GM23338 (cell line): ENCODE results near the gene ZBTB18. TPM values are rescaled to one million over a fixed set of nuclear protein-coding genes. Genes with fewer than 3 reads are reported as not detected.

Experiments used
- ATAC-seq: fragments of 200-7000 bp; cut with Tn5 transposase; 3 replicates; pipeline ENCODE4 v1.9.1; 2020
- DNase-seq: peaks from one replicate; pipeline ENCODE4 v3.0.0-alpha.2; 2015; ENCODE audit warnings: low spot score
- H2AFZ ChIP-seq: fragments of 200-600 bp; sonication (generic); 2 replicates; pipeline ENCODE4 v1.8.0; 2016; ENCODE audit warnings: antibody characterized with exemption, mild to moderate bottlenecking, moderate library complexity
- H3F3A ChIP-seq: fragments of 200-600 bp; sonication (generic); replicated peaks from 2 replicates; pipeline ENCODE4 v1.8.0; 2017; ENCODE audit warnings: antibody characterized with exemption, mixed run types, low read depth
- H3K27ac ChIP-seq: fragments of 200-600 bp; sonication (generic); 2 replicates; pipeline ENCODE4 v1.6.1; 2016; ENCODE audit warnings: low read depth
- H3K27me3 ChIP-seq: fragments of 200-600 bp; sonication (generic); 2 replicates; pipeline ENCODE4 v1.8.0; 2016; ENCODE audit warnings: mild to moderate bottlenecking, mixed run types, moderate library complexity; ENCODE audit not compliant: insufficient read depth
- H3K36me3 ChIP-seq: fragments of 200-600 bp; sonication (generic); 2 replicates; pipeline ENCODE4 v1.8.0; 2016; ENCODE audit warnings: mild to moderate bottlenecking; ENCODE audit not compliant: insufficient read depth
- H3K4me1 ChIP-seq: fragments of 200-600 bp; sonication (generic); 2 replicates; pipeline ENCODE4 v1.8.0; 2016; ENCODE audit warnings: mild to moderate bottlenecking, moderate library complexity; ENCODE audit not compliant: insufficient read depth
- H3K4me2 ChIP-seq: fragments of 200-600 bp; sonication (generic); 2 replicates; pipeline ENCODE4 v1.7.1; 2017; ENCODE audit warnings: mixed run types
- H3K4me3 ChIP-seq: fragments of 200-600 bp; sonication (generic); 2 replicates; pipeline ENCODE4 v1.6.1; 2016; ENCODE audit warnings: mixed run types
- H3K79me2 ChIP-seq: fragments of 200-600 bp; sonication (generic); replicated peaks from 2 replicates; pipeline ENCODE4 v1.8.0; 2017; ENCODE audit warnings: mild to moderate bottlenecking; ENCODE audit not compliant: insufficient read depth
- H3K9me2 ChIP-seq: fragments of 200-600 bp; sonication (generic); 2 replicates; pipeline ENCODE4 v1.8.0; 2017; ENCODE audit not compliant: insufficient read depth
- H4K20me1 ChIP-seq: fragments of 200-600 bp; sonication (generic); replicated peaks from 2 replicates; pipeline ENCODE4 v1.8.0; 2017; ENCODE audit warnings: mild to moderate bottlenecking; ENCODE audit not compliant: insufficient read depth
- H3K27ac Mint-ChIP-seq: 2 replicates; pipeline ENCODE4 v1.8.0; 2020; ENCODE audit warnings: inconsistent platforms, mild to moderate bottlenecking, moderate library complexity, mixed read lengths
- H3K27me3 Mint-ChIP-seq: 3 replicates; pipeline ENCODE4 v1.8.0; 2022; ENCODE audit warnings: low read depth, mild to moderate bottlenecking, moderate library complexity, mixed read lengths, inconsistent platforms; ENCODE audit not compliant: insufficient read depth, poor library complexity
- H3K36me3 Mint-ChIP-seq: 3 replicates; pipeline ENCODE4 v1.8.0; 2021; ENCODE audit warnings: low read depth, mild to moderate bottlenecking, inconsistent platforms, moderate library complexity, mixed read lengths
- H3K4me1 Mint-ChIP-seq: 3 replicates; pipeline ENCODE4 v1.8.0; 2020; ENCODE audit warnings: mild to moderate bottlenecking, inconsistent platforms, mixed read lengths
- H3K4me3 Mint-ChIP-seq: 3 replicates; pipeline ENCODE4 v1.8.0; 2021; ENCODE audit warnings: moderate library complexity, mild to moderate bottlenecking, inconsistent platforms, mixed read lengths
- H3K9me3 Mint-ChIP-seq: 3 replicates; pipeline ENCODE4 v1.8.0; 2020; ENCODE audit warnings: moderate library complexity, mild to moderate bottlenecking, inconsistent platforms, mixed read lengths
- CREB1 ChIP-seq: fragments of 250-450 bp; sonication (Bioruptor Pico); IDR thresholded peaks from 2 replicates; pipeline ENCODE4 v1.5.0; 2020; ENCODE audit warnings: low read depth, mild to moderate bottlenecking, moderate library complexity
- CTCF ChIP-seq, 2 experiments: fragments of 200-600 bp in 1 of 2; sonication (generic) in 1 of 2; conservative IDR thresholded peaks; 2 replicates each; pipeline versions ENCODE4 v1.5.1 to v1.6.1; 2016 to 2017; ENCODE audit warnings: antibody characterized with exemption in 2 of 2, low read depth in 2 of 2, mild to moderate bottlenecking in 2 of 2, moderate library complexity in 1 of 2
- EZH2 ChIP-seq: fragments of 200-600 bp; sonication (generic); IDR thresholded peaks from one replicate; pipeline ENCODE4 v1.8.0; 2017; ENCODE audit warnings: antibody characterized with exemption, mild to moderate bottlenecking, low read depth; ENCODE audit not compliant: unreplicated experiment
- EZH2phosphoT487 ChIP-seq: fragments of 200-600 bp; sonication (generic); IDR thresholded peaks from one replicate; pipeline ENCODE4 v1.8.1; 2018; ENCODE audit warnings: antibody characterized with exemption; ENCODE audit not compliant: unreplicated experiment
- JUNB ChIP-seq: IDR thresholded peaks from one replicate; pipeline ENCODE4 v1.6.1; 2016; ENCODE audit warnings: antibody characterized with exemption; ENCODE audit not compliant: unreplicated experiment
- NANOG ChIP-seq: IDR thresholded peaks from 2 replicates; pipeline ENCODE4 v1.6.1; 2016; ENCODE audit warnings: antibody characterized with exemption, borderline replicate concordance
- POLR2AphosphoS5 ChIP-seq: IDR thresholded peaks from 2 replicates; pipeline ENCODE4 v1.6.1; 2016; ENCODE audit warnings: antibody characterized with exemption, low read depth
- STAT1 ChIP-seq: IDR thresholded peaks from one replicate; pipeline ENCODE4 v1.6.1; 2016; ENCODE audit warnings: antibody characterized with exemption; ENCODE audit not compliant: unreplicated experiment
- ZNF114 ChIP-seq: fragments of 250-450 bp; sonication (Bioruptor Pico); IDR thresholded peaks from 2 replicates; pipeline ENCODE4 v1.5.0; 2020; ENCODE audit warnings: mild to moderate bottlenecking, moderate library complexity
- ZNF331 ChIP-seq: fragments of 250-450 bp; sonication (Bioruptor Pico); IDR thresholded peaks from 2 replicates; pipeline ENCODE4 v1.5.0; 2020; ENCODE audit warnings: low read depth, mild to moderate bottlenecking, moderate library complexity
- polyA plus RNA-seq: library from polyadenylated mRNA; unstranded; fragments of >200 nt; fragmentation: Nextera tagmentation; extraction: Ambion mirVana; gene quantifications from 2 replicates; pipeline ENCODE4 v1.2.1, GENCODE V29; 2016
- total RNA-seq: library from RNA; depleted of rRNA; stranded (reverse); fragments of >200 nt; shearing (Covaris generic); gene quantifications from 2 replicates; pipeline ENCODE4 v1.2.3, GENCODE V29; 2014
- TF ChIP-seq, protein P1 (sequence below): IDR thresholded peaks from 2 replicates; pipeline ENCODE4 v1.6.1; 2016; ENCODE audit warnings: antibody characterized with exemption
- TF ChIP-seq, protein P2 (sequence below): fragments of 250-450 bp; sonication (Bioruptor Pico); IDR thresholded peaks from 2 replicates; pipeline ENCODE4 v1.5.0; 2020; ENCODE audit warnings: mild to moderate bottlenecking, moderate library complexity

The ZBTB18 gene
- total and polyA plus RNA-seq, 2 experiments from 2014 or later = 5.5 to 12.2 TPM

DNA sequence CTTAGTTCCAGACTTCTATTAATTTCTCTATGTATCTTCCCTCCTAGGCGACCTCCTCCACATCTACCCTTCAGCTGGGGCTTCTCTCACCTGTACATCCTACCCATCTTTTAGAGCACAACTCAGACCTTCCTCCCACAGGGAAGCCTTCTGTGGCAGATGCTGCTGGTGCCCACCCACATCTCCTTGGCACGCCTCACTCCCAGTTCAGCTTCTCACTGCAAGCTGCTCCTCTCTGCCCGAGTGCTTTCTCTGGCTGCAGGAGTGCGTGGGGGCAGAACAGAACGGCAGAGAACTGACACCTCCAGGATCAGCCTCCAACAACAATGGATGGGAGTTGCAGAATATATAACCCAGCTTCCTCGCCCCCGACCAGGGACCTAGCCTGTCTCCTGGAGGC lies 36.5 kb downstream of the ZBTB18 start:
- no peaks in the 10 kb centered on the region for H3K4me1 ChIP-seq
- no peaks in the 10 kb centered on the region for H3K79me2 ChIP-seq
- H3K4me3 ChIP-seq = no peak overlapping the region
- TF ChIP-seq EZH2phosphoT487 = no peak
- no peaks in the 10 kb centered on the region for H3K36me3 ChIP-seq
- Mint-ChIP-seq H3K27me3 (peaks cover 5% of the 10 kb centered on the region), H3K4me1 (peaks cover 2% of the 10 kb centered on the region; the same call in 1 of the 3 replicates), H3K36me3 (peaks cover 3% of the 10 kb centered on the region; the same call in 2 of the 3 replicates), H3K9me3 (no peaks in the 10 kb centered on the region; the same call in 1 of the 3 replicates), H3K4me3 (no peak overlapping the region), H3K27ac (no peak overlapping the region)
- H3K27ac ChIP-seq = no peak overlapping the region
- H3K4me2 ChIP-seq = no peak overlapping the region
- H4K20me1 ChIP-seq = no peaks in the 10 kb centered on the region
- no peak for DNase-seq
- peaks cover 4% of the 10 kb centered on the region; the same call in 1 of the 2 replicates for H3K9me2 ChIP-seq
- H3K27me3 ChIP-seq = no peaks in the 10 kb centered on the region
- no peak for ATAC-seq
- no peaks in the 10 kb centered on the region for H3F3A ChIP-seq
- H2AFZ ChIP-seq = 0 out of 2 replicates have a peak overlapping the region, but pooled peaks have one; percentile 7

- Histone ChIP-seq H3K36me3 (no peaks in the 10 kb centered on the region), H3K4me3 (no peak overlapping the region), H4K20me1 (no peaks in the 10 kb centered on the region), H3K79me2 (no peaks in the 10 kb centered on the region), H3K27me3 (no peaks in the 10 kb centered on the region), H3K27ac (no peak overlapping the region), H3K9me2 (peaks cover 4% of the 10 kb centered on the region; the same call in 1 of the 2 replicates), H3K4me2 (no peak overlapping the region), H3K4me1 (no peaks in the 10 kb centered on the region), H3F3A (no peaks in the 10 kb centered on the region), H2AFZ (0 out of 2 replicates have a peak overlapping the region, but pooled peaks have one; percentile 7)
- H3K36me3 Mint-ChIP-seq = peaks cover 3% of the 10 kb centered on the region; the same call in 2 of the 3 replicates
- H3K4me1 Mint-ChIP-seq = 0 out of 3 replicates have a peak, but pooled peaks cover 3% of the 10 kb centered on the region
- ATAC-seq (no peak), DNase-seq (no peak)
- H3K9me3 Mint-ChIP-seq = no peaks in the 10 kb centered on the region; the same call in 1 of the 3 replicates
- no peak overlapping the region for H3K4me3 Mint-ChIP-seq
- H3K27ac Mint-ChIP-seq = no peak overlapping the region
- peaks cover 2% of the 10 kb centered on the region for H3K27me3 Mint-ChIP-seq
- TF ChIP-seq POLR2AphosphoS5 = no peak
- TF ChIP-seq, protein P1, sequence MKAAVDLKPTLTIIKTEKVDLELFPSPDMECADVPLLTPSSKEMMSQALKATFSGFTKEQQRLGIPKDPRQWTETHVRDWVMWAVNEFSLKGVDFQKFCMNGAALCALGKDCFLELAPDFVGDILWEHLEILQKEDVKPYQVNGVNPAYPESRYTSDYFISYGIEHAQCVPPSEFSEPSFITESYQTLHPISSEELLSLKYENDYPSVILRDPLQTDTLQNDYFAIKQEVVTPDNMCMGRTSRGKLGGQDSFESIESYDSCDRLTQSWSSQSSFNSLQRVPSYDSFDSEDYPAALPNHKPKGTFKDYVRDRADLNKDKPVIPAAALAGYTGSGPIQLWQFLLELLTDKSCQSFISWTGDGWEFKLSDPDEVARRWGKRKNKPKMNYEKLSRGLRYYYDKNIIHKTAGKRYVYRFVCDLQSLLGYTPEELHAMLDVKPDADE = no peak
- no peak for TF ChIP-seq EZH2phosphoT487
- TF ChIP-seq NANOG = no peak
- no peak for TF ChIP-seq CREB1 (CRISPR knock-in tag)
- no peak for TF ChIP-seq STAT1
- no peak for TF ChIP-seq EZH2
- no peak for TF ChIP-seq ZNF114 (CRISPR knock-in tag)
- no peak for TF ChIP-seq ZNF331
- no peak for TF ChIP-seq JUNB
- no peak for TF ChIP-seq CTCF (conservative IDR thresholded peaks at IDR 0.05; ENCODE audit: low read depth in 2 of 2)
- TF ChIP-seq, protein P2, sequence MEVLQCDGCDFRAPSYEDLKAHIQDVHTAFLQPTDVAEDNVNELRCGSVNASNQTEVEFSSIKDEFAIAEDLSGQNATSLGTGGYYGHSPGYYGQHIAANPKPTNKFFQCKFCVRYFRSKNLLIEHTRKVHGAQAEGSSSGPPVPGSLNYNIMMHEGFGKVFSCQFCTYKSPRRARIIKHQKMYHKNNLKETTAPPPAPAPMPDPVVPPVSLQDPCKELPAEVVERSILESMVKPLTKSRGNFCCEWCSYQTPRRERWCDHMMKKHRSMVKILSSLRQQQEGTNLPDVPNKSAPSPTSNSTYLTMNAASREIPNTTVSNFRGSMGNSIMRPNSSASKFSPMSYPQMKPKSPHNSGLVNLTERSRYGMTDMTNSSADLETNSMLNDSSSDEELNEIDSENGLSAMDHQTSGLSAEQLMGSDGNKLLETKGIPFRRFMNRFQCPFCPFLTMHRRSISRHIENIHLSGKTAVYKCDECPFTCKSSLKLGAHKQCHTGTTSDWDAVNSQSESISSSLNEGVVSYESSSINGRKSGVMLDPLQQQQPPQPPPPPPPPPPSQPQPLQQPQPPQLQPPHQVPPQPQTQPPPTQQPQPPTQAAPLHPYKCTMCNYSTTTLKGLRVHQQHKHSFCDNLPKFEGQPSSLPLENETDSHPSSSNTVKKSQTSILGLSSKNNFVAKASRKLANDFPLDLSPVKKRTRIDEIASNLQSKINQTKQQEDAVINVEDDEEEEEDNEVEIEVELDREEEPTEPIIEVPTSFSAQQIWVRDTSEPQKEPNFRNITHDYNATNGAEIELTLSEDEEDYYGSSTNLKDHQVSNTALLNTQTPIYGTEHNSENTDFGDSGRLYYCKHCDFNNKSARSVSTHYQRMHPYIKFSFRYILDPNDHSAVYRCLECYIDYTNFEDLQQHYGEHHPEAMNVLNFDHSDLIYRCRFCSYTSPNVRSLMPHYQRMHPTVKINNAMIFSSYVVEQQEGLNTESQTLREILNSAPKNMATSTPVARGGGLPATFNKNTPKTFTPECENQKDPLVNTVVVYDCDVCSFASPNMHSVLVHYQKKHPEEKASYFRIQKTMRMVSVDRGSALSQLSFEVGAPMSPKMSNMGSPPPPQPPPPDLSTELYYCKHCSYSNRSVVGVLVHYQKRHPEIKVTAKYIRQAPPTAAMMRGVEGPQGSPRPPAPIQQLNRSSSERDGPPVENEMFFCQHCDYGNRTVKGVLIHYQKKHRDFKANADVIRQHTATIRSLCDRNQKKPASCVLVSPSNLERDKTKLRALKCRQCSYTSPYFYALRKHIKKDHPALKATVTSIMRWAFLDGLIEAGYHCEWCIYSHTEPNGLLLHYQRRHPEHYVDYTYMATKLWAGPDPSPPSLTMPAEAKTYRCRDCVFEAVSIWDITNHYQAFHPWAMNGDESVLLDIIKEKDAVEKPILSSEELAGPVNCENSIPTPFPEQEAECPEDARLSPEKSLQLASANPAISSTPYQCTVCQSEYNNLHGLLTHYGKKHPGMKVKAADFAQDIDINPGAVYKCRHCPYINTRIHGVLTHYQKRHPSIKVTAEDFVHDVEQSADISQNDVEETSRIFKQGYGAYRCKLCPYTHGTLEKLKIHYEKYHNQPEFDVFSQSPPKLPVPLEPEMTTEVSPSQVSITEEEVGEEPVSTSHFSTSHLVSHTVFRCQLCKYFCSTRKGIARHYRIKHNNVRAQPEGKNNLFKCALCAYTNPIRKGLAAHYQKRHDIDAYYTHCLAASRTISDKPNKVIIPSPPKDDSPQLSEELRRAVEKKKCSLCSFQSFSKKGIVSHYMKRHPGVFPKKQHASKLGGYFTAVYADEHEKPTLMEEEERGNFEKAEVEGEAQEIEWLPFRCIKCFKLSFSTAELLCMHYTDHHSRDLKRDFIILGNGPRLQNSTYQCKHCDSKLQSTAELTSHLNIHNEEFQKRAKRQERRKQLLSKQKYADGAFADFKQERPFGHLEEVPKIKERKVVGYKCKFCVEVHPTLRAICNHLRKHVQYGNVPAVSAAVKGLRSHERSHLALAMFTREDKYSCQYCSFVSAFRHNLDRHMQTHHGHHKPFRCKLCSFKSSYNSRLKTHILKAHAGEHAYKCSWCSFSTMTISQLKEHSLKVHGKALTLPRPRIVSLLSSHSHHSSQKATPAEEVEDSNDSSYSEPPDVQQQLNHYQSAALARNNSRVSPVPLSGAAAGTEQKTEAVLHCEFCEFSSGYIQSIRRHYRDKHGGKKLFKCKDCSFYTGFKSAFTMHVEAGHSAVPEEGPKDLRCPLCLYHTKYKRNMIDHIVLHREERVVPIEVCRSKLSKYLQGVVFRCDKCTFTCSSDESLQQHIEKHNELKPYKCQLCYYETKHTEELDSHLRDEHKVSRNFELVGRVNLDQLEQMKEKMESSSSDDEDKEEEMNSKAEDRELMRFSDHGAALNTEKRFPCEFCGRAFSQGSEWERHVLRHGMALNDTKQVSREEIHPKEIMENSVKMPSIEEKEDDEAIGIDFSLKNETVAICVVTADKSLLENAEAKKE (CRISPR knock-in tag) = no peak
Observed at GRCh38 chr1:244088161-244088560, 37.1 kb downstream of the ZBTB18 start.
